ENCODE measurements around the gene INPP5D.

The INPP5D gene

DNA sequence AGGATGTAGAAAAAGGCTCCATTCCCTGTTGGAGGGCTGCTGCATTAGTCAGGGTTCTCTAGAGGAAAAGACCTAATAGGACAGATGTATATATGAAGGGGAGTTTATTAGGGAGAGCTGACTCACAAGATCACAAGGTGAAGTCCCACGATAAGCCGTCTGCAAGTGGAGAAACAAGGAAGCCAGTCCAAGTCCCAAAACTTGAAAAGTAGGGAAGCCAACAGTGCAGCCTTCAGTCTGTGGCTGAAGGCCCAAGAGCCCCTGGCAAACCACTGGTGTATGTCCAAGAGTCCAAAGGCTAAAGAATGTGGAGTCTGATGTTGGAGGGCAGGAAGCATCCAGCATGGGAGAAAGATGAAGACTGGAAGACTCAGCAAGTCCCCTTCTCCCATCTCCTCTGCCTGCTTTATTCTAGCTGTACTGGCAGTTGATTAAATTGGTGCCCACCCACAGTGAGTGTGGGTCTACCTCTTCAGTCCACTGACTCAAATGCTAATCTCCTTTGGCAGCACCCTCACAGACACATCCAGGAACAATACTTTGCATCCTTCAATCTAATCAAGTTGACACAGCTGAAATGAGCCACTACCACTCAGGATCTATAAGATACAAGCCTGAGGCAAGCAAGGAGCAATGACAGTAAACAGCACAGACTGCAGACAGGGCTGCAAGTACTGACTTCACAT is 161.4 kb downstream of the INPP5D start:
- no peak for DNase-seq

GRCh38 chr2:233223059-233223894 is 163.1 kb downstream of the INPP5D start:
- DNase-seq = no peak

GRCh38 chr2:233225230-233226068 is 165.3 kb downstream of the INPP5D start:
- DNase-seq = no peak

GRCh38 chr2:233226511-233227031 is 166.4 kb downstream of the INPP5D start:
- DNase-seq = no peak

DNA sequence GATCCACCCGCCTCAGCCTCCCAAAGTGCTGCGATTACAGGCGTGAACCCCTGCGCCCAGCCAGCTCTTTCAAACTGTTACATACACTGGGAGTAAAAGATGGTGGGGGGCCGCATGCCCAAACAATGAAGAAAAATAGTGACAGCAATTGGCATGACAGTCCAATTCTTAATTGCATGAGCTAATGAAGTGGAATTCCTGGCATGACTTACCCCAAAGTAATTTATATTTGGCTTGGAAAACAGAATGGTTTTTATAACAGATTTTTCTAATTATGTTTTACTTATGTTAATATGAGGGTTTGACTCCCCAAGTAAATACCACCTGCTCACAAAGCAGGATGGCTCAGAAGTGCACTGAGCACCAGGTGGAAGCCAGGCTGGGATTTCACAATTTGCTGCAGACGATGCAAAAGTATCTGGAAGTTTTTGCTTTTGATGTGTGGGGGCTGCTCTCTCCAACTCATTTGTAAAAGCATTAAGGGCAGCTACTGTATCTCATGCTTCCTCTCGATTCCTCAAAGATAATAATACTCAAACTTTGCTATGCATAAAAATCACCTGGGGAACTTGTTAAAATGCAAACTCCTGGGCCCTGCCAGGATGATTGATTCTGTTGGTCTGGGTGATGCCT is 167.3 kb downstream of the INPP5D start:
- DNase-seq = no peak

- no peak for DNase-seq
Observed at GRCh38 chr2:233228376-233228775, 168.2 kb downstream of the INPP5D start.

DNA sequence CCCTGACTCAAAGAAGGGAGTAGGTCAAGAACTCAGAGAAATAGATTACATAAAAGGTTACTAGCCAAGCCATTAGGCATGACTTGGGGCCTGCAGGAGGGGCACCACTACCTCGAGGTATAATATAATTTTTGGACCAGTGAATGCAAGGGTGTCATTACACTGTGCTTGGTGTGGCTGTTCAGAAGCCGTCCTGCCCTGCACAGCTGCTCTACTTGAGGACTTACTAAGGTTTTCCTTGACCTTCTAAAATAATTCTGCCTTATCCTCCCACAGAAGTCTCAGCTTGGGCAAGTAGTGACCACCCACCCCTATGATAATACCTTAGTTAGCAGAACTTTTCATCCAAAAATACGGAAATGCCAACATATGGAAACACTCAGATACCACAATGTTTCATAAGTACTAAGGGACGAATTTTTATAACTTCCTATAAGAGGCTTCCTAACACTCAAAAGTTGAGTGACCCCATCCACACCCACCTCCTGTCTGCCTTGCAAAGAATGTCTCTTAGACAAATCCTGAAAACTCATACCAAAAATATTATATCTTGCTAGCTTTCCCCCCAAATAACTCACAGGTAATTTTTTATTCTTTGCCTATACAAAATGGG is 173.6 kb downstream of the INPP5D start:
- DNase-seq = no peak

- DNase-seq = peak; percentile 30
Observed at GRCh38 chr2:233234264-233234663, 174.1 kb downstream of the INPP5D start.

GRCh38 chr2:233234996-233235395 is 174.9 kb downstream of the INPP5D start:
- DNase-seq = no peak

- no peak for DNase-seq
Observed at GRCh38 chr2:233235977-233236376, 175.8 kb downstream of the INPP5D start.

GRCh38 chr2:233236820-233237589 is 176.9 kb downstream of the INPP5D start:
- DNase-seq = no peak

- no peak for DNase-seq
Observed at GRCh38 chr2:233240897-233241296, 180.8 kb downstream of the INPP5D start.

- no peak for DNase-seq
Observed at GRCh38 chr2:233241803-233242202, 181.7 kb downstream of the INPP5D start.

DNA sequence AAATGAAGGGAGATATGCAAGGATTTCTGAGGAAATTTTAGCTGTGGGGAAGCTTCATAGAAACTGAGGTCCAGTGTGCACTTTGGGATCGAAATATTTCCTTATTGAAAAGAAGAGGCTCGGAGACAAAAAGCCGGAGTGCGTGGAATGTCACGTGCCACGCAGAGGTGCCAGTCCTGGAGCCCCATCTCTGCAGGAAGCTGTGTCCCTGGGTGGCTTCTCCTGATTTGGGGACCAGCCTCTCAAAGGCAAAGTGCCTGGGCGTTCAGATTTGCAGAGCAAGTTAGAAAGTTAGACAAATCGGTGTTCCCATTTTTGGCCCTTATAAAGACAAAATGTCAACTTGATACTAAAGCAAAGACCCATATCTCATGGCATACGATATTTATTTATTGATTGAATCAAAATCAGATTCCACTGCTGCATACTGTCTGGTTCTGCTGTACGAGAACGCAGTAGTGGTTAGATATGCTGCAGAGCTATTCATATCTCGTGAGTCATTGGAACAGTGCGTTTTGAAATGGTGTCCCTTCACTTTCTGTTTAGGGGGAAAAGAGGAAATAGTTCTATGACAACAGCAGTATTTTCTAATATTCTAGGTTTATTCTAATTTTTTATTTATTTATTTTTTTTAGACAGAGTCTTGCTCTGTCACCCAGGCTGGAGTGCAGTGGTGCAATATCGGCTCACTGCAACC is 182.2 kb downstream of the INPP5D start:
- DNase-seq = no peak

- no peak for DNase-seq
Observed at GRCh38 chr2:233243348-233243747, 183.2 kb downstream of the INPP5D start.

DNA sequence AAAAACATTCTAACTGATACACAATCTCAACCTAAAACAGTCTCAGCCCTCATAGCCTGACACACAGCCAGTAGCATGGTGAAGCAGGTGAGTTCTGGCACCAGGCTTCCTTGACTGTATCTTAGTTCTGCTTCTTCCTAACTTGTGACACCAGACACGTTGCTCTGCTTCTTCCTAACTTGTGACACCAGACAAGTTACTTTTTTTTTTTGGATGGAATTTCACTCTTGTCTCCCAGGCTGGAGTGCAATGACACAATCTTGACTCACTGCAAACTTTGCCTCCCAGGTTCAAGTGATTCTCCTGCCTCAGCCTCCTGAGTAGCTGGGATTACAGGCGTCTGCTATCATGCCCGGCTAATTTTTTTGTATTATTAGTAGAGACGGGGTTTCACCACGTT is 184.7 kb downstream of the INPP5D start:
- DNase-seq = no peak

- no peak for DNase-seq
Observed at GRCh38 chr2:233245406-233245805, 185.3 kb downstream of the INPP5D start.

DNA sequence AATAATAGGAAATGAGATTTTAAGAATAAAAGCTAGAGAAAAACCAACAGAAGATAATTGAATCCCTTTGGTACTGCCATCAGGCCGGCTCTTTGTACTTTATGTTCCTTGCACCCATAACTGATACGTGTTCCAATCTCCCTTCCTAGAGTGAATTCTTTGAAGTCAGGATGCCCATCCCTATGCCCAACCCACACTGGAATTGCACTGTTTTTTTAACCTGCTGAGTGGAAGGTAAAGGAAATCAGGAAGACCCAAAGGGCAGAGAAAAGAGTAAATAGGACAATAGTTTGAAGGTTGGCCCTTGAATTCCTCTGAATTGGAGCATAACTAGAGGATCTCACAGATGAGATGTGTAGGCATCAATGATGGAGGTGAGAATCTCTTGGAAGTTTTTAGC is 187.0 kb downstream of the INPP5D start:
- no peak for DNase-seq

- DNase-seq = peak; percentile 78
Observed at GRCh38 chr2:233247744-233248143, 187.6 kb downstream of the INPP5D start.

DNA sequence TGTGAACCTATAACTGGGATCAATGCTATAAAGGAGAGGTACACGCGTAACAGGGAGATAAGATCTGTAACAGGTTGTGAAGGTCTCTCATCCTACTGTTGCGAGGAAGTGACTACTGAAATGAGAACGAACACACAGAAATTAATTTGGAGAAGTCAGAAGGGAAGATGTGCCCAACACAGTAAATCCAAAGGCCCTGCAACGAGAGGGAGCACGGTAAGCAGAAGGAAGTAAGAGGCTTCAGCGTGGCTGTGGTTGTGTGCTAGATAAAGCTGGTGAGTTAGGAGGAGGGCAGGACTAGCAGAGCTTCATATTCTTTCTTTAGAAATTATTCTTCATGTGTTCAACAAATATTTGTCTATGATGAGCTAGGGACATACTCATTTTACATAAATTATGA is 188.9 kb downstream of the INPP5D start:
- DNase-seq = no peak

GRCh38 chr2:233250568-233250967 is 190.4 kb downstream of the INPP5D start:
- DNase-seq = no peak
